Fibroblast of villous mesenchyme (primary cell): ENCODE results near the gene TNNC2. TPM values are rescaled to one million over a fixed set of nuclear protein-coding genes. Genes with fewer than 3 reads are reported as not detected.
A peak's percentile ranks its signal among the peaks of the same experiment; 100 is the strongest.
"Not testable (repeated sequence)": the region's sequence is repeated elsewhere in the genome, so short reads cannot be mapped to it uniquely, and the experiment has no call there.

ENCODE experiments used
- DNase-seq: peaks from one replicate; pipeline ENCODE4 v3.0.0-alpha.2; 2010; ENCODE audit warnings: low read depth
- H3K4me3 ChIP-seq: 2 replicates; pipeline ENCODE4 v1.5.1; 2011; ENCODE audit warnings: low read depth, mild to moderate bottlenecking, low read length
- total RNA-seq: library from RNA; depleted of rRNA; stranded (reverse); fragments of >200 nt; gene quantifications from 2 replicates; pipeline ENCODE4 v1.2.3, GENCODE V29; 2012
- TF ChIP-seq, protein P1 (sequence below): IDR thresholded peaks from 2 replicates; pipeline ENCODE4 v1.5.1; 2012; ENCODE audit warnings: low read depth, mild to moderate bottlenecking, low read length; ENCODE audit not compliant: insufficient read depth

The TNNC2 gene
- 0.32 and 0.43 TPM in 2 replicates for total RNA-seq

GRCh38 chr20:45827030-45827652 is at the start of gene TNNC2:
Gene TNNC2, minus strand, starts transcription at chr20:45827312. Its CDS starts 64 bp downstream, at chr20:45827248.
- no peak within 1 kb of the TSS for H3K4me3 ChIP-seq

DNA sequence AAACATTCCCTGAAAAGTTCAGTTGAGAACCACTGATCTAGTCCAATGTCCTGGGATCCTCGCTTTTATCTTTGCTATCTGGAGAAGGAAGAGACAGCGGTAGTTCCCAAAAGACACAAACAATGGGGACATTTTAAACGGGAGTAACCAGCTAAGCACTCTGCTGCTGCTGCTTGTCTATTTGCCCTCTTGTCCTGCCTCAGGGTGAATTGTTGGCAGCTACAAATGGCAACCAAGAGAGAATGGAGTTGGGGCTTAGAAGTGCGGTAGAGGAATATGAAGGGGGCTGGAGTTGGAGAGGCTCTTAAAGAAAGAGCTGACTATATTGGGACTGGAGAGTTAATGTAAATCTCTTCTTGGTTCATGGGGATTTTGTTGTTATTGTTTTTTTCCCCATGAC is 47.5 kb upstream of the TNNC2 start:
- DNase-seq = no peak
- TF ChIP-seq, protein P1, sequence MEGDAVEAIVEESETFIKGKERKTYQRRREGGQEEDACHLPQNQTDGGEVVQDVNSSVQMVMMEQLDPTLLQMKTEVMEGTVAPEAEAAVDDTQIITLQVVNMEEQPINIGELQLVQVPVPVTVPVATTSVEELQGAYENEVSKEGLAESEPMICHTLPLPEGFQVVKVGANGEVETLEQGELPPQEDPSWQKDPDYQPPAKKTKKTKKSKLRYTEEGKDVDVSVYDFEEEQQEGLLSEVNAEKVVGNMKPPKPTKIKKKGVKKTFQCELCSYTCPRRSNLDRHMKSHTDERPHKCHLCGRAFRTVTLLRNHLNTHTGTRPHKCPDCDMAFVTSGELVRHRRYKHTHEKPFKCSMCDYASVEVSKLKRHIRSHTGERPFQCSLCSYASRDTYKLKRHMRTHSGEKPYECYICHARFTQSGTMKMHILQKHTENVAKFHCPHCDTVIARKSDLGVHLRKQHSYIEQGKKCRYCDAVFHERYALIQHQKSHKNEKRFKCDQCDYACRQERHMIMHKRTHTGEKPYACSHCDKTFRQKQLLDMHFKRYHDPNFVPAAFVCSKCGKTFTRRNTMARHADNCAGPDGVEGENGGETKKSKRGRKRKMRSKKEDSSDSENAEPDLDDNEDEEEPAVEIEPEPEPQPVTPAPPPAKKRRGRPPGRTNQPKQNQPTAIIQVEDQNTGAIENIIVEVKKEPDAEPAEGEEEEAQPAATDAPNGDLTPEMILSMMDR = no peak
- H3K4me3 ChIP-seq = no peak overlapping the region

More at GRCh38 chr20:45827030-45827652, at the start of gene TNNC2:
- TF ChIP-seq, protein P1 = no peak
- DNase-seq = no peak

GRCh38 chr20:45874104-45874481 is 47.0 kb upstream of the TNNC2 start:
- not testable (repeated sequence) for DNase-seq

DNA sequence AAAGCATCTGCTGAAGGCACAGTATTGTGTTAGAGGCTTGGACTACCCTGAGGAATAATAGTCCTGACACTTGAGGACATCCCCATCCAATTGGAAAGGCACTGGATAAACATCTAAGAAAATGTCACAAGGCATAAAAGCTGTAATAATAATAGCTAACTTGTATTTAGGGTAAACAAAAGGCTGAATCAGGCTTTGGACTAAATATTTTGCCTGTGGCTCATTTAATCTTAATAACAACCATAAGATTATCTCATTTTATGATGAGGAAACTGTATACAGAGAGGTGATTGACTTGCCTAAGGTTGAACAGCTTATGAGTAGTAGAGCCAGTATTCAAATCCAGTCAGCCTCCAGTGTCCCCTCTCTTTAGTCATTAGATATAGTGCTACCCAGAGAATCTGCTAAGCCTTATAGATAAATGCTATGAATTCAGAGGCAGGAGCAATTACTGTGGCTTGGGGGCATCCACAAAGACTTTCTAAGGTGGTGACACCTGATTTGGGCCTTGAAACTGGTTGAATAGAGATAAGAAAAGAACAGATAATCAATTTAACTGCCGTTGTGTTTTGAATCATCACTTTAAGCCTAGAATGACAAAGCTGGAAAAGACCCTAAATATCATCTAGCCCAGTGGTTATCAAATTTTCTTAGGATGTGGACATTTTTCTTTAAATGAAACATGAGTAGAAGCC is 46.4 kb upstream of the TNNC2 start:
- no peak overlapping the region for H3K4me3 ChIP-seq
- DNase-seq = peak; percentile 35
- TF ChIP-seq, protein P1 = no peak

More at GRCh38 chr20:45874104-45874481, 47.0 kb upstream of the TNNC2 start:
- H3K4me3 ChIP-seq = not testable (repeated sequence)

GRCh38 chr20:45872626-45873025 is 45.5 kb upstream of the TNNC2 start:
- TF ChIP-seq, protein P1 = no peak
- no peak for DNase-seq
- H3K4me3 ChIP-seq = no peak overlapping the region

- TF ChIP-seq, protein P1 = no peak
- no peak overlapping the region for H3K4me3 ChIP-seq
- peak; percentile 61 for DNase-seq
These were observed 40.7 kb upstream of the TNNC2 start for GRCh38 chr20:45867819-45868176.

- no peak for DNase-seq
- H3K4me3 ChIP-seq = no peak overlapping the region
- TF ChIP-seq, protein P1 = no peak
These were observed 40.2 kb upstream of the TNNC2 start for GRCh38 chr20:45867136-45867818.
